Gastroesophageal sphincter (tissue), 4 donors: ENCODE data around the gene ZNHIT2. TPM values are rescaled to one million over a fixed set of nuclear protein-coding genes. Genes with fewer than 3 reads are reported as not detected.

Experiments used
- ATAC-seq: fragments of 150-250 bp; one replicate; pipeline ENCODE4 v1.9.1; 2016; ENCODE audit warnings: mild to moderate bottlenecking, moderate library complexity
- H3K27ac ChIP-seq, 4 donors: fragments of 200-600 bp; sonication (generic) in 3 of 4; 1 replicate in 3 of 4; 2 replicates in 1 of 4; pipeline ENCODE4 v1.5.1; 2016 to 2019
- H3K27me3 ChIP-seq: fragments of 200-600 bp; sonication (generic); one replicate; pipeline ENCODE4 v1.5.1; 2019
- H3K36me3 ChIP-seq, 2 donors: fragments of 200-600 bp; sonication (generic); one replicate each; pipeline ENCODE4 v1.5.1; 2019; ENCODE audit warnings: control low read depth in 1 of 2
- H3K4me1 ChIP-seq, 3 donors: fragments of 200-600 bp; sonication (generic); 1 replicate in 2 of 3; 2 replicates in 1 of 3; pipeline ENCODE4 v1.5.1; 2016 to 2019; ENCODE audit warnings: control low read depth in 2 of 3
- H3K4me3 ChIP-seq, 2 donors: fragments of 200-600 bp; sonication (generic); one replicate each; pipeline ENCODE4 v1.5.1; 2019; ENCODE audit warnings: mild to moderate bottlenecking in 1 of 2, moderate library complexity in 1 of 2
- H3K9me3 ChIP-seq, 3 donors: fragments of 200-600 bp; sonication (generic); one replicate each; pipeline ENCODE4 v1.5.1; 2017 to 2019; ENCODE audit warnings: control low read depth in 2 of 3
- CTCF ChIP-seq, 4 experiments: fragments of 200-600 bp in 2 of 4; fragments of 450-650 bp in 2 of 4; sonication (generic) in 1 of 4; IDR thresholded peaks; one replicate each; pipeline ENCODE4 v1.5.1; 2017 to 2019; ENCODE audit warnings: antibody characterized with exemption in 4 of 4, mild to moderate bottlenecking in 2 of 4, moderate library complexity in 2 of 4
- EP300 ChIP-seq: sonication (generic); formaldehyde crosslinking; IDR thresholded peaks from one replicate; pipeline ENCODE4 v1.6.1; 2017; ENCODE audit warnings: antibody characterized with exemption, mild to moderate bottlenecking
- POLR2A ChIP-seq, 2 donors: fragments of 450-650 bp; IDR thresholded peaks; one replicate each; pipeline ENCODE4 v1.6.1; 2017; ENCODE audit warnings: antibody characterized with exemption in 2 of 2, mild to moderate bottlenecking in 2 of 2, moderate library complexity in 1 of 2
- POLR2AphosphoS5 ChIP-seq: sonication (generic); formaldehyde crosslinking; IDR thresholded peaks from one replicate; pipeline ENCODE4 v1.6.1; 2017; ENCODE audit warnings: antibody characterized with exemption
- WGBS, 2 donors: methylation state at CpG; one replicate each; pipeline ENCODE4 v1.1.5; 2018; ENCODE audit warnings: low coverage in 1 of 2; 5-methylcytosine and 5-hydroxymethylcytosine counted together
- small RNA-seq, 4 donors: library from RNA; depleted of rRNA; stranded (forward); fragments of <200 nt; gene quantifications; one replicate each; pipeline ENCODE3, GENCODE V24; 2016
- total RNA-seq, 4 donors: library from RNA; depleted of rRNA; stranded (reverse); fragments of >200 nt; gene quantifications; one replicate each; pipeline ENCODE4 v1.1.0, GENCODE V29; 2016

The ZNHIT2 gene
- total RNA-seq, 4 donors from 2014 or later, result 13.6 to 19.1 (median 15.4) TPM

GRCh38 chr11:65069217-65069616, 48.3 kb downstream of the ZNHIT2 start:
- 54 to 69% methylated on average over 4 to 9 of the region's 9 CpGs for WGBS, 2 donors
- H3K27me3 ChIP-seq, result no peaks in the 10 kb centered on the region
- no peak for ATAC-seq
- no peaks in the 10 kb centered on the region for H3K9me3 ChIP-seq
- no peak overlapping the region for H3K27ac ChIP-seq
- no peaks in the 10 kb centered on the region for H3K36me3 ChIP-seq
- no peak overlapping the region for H3K4me3 ChIP-seq
- H3K4me1 ChIP-seq, result no peaks in the 10 kb centered on the region
- TF ChIP-seq POLR2A (IDR thresholded peaks at IDR 0.05), result no peak
- no peak for TF ChIP-seq EP300
- TF ChIP-seq CTCF (IDR thresholded peaks at IDR 0.05), result no peak
- no peak for TF ChIP-seq POLR2AphosphoS5

GRCh38 chr11:65067446-65067845, 50.1 kb downstream of the ZNHIT2 start:
- no peak overlapping the region for H3K4me3 ChIP-seq
- no peaks in the 10 kb centered on the region for H3K4me1 ChIP-seq
- H3K27ac ChIP-seq, result no peak overlapping the region
- TF ChIP-seq EP300, result no peak
- no peak for TF ChIP-seq POLR2A (IDR thresholded peaks at IDR 0.05)
- no peak for TF ChIP-seq CTCF (IDR thresholded peaks at IDR 0.05)
- TF ChIP-seq POLR2AphosphoS5, result no peak
- no peaks in the 10 kb centered on the region for H3K36me3 ChIP-seq
- no peaks in the 10 kb centered on the region for H3K27me3 ChIP-seq
- H3K9me3 ChIP-seq, result no peaks in the 10 kb centered on the region
- 60% methylated on average over 3 of the region's 10 CpGs; no CpG with 5 or more reads in 1 of the 2 donors for WGBS, 2 donors
- ATAC-seq, result no peak

- no peak for TF ChIP-seq CTCF (IDR thresholded peaks at IDR 0.05)
- no peak for TF ChIP-seq POLR2A (IDR thresholded peaks at IDR 0.05)
- no peak for TF ChIP-seq EP300
- no peaks in the 10 kb centered on the region for H3K27me3 ChIP-seq
- no peaks in the 10 kb centered on the region for H3K36me3 ChIP-seq
- ATAC-seq, result no peak
- WGBS, 2 donors, result 17% methylated on average over 1 of the region's 4 CpGs; no CpG with 5 or more reads in 1 of the 2 donors
- no peak overlapping the region for H3K4me3 ChIP-seq
- H3K4me1 ChIP-seq, result no peaks in the 10 kb centered on the region
- no peaks in the 10 kb centered on the region for H3K9me3 ChIP-seq
- no peak overlapping the region for H3K27ac ChIP-seq
Measured at GRCh38 chr11:65066805-65067291, 50.7 kb downstream of the ZNHIT2 start.

Small RNA genes within 50 kb of the gene (small RNA-seq; reads per million reads assigned to genes)
- gene HIGD1AP10 (0 reads per million in 4 donors), gene PDCL2P2 (0 reads per million in 4 donors), gene RNU2-23P (0 to 0.09 (median 0) reads per million in 4 donors)

Other genes starting within 250 kb of the ZNHIT2 start
- 100 to 1,000 TPM in 2 of 4 donors, 10 to 100 TPM in 2; 92.1 to 188 (median 101) TPM for gene EHD1, start 239.1 kb downstream of the ZNHIT2 start, total RNA-seq
- gene ATG2A, start 200.5 kb downstream of the ZNHIT2 start, total RNA-seq, result 10 to 100 TPM; 18.8 to 27.2 (median 26.3) TPM
- 10 to 100 TPM; 20.3 to 41.2 (median 27.0) TPM for gene PPP2R5B, start 193.0 kb downstream of the ZNHIT2 start, total RNA-seq
- gene GPHA2, start 181.8 kb downstream of the ZNHIT2 start, total RNA-seq, result not detected
- gene MAJIN, start 145.6 kb downstream of the ZNHIT2 start, total RNA-seq, result not detected
- gene BATF2, start 120.7 kb downstream of the ZNHIT2 start, total RNA-seq, result 1 to 10 TPM; 1.5 to 3.4 (median 1.6) TPM
- gene ARL2, start 103.5 kb downstream of the ZNHIT2 start, total RNA-seq, result 100 to 1,000 TPM; 158 to 220 (median 179) TPM
- gene SNX15, start 90.3 kb downstream of the ZNHIT2 start, total RNA-seq, result 10 to 100 TPM; 23.6 to 42.5 (median 30.1) TPM
- 10 to 100 TPM in 3 of 4 donors, 1 to 10 TPM in 1; 4.7 to 13.6 (median 12.7) TPM for gene SAC3D1, start 76.5 kb downstream of the ZNHIT2 start, total RNA-seq
- gene NAALADL1, start 59.1 kb downstream of the ZNHIT2 start, total RNA-seq, result 10 to 100 TPM; 21.8 to 38.5 (median 29.0) TPM
- 1 to 10 TPM in 2 of 4 donors, under 1 TPM in 2; 0.78 to 1.7 (median 0.99) TPM for gene CDCA5, start 33.7 kb downstream of the ZNHIT2 start, total RNA-seq
- 10 to 100 TPM; 26.3 to 43.9 (median 33.3) TPM for gene ZFPL1, start 33.5 kb downstream of the ZNHIT2 start, total RNA-seq
- gene VPS51, start 21.5 kb downstream of the ZNHIT2 start, total RNA-seq, result 100 to 1,000 TPM; 374 to 526 (median 407) TPM
- 10 to 100 TPM in 3 of 4 donors, 1 to 10 TPM in 1; 7.1 to 25.2 (median 18.3) TPM for gene TM7SF2, start 5.8 kb downstream of the ZNHIT2 start, total RNA-seq
- 100 to 1,000 TPM; 464 to 971 (median 566) TPM for gene FAU, start 4.4 kb upstream of the ZNHIT2 start, total RNA-seq
- gene MRPL49, start 4.6 kb upstream of the ZNHIT2 start, total RNA-seq, result 100 to 1,000 TPM in 1 of 4 donors, 10 to 100 TPM in 3; 83.9 to 114 (median 94.1) TPM
- gene SYVN1, start 16.8 kb upstream of the ZNHIT2 start, total RNA-seq, result 10 to 100 TPM; 19.0 to 38.7 (median 26.0) TPM
- not detected for gene SPDYC, start 52.5 kb upstream of the ZNHIT2 start, total RNA-seq
- 100 to 1,000 TPM; 100 to 196 (median 156) TPM for gene CAPN1, start 64.2 kb upstream of the ZNHIT2 start, total RNA-seq
- gene POLA2, start 144.3 kb upstream of the ZNHIT2 start, total RNA-seq, result 10 to 100 TPM in 2 of 4 donors, 1 to 10 TPM in 2; 7.7 to 18.5 (median 13.2) TPM
- 10 to 100 TPM; 26.3 to 63.4 (median 42.8) TPM for gene CDC42EP2, start 197.2 kb upstream of the ZNHIT2 start, total RNA-seq
- gene DPF2, start 216.2 kb upstream of the ZNHIT2 start, total RNA-seq, result 10 to 100 TPM; 42.5 to 72.7 (median 62.1) TPM
- under 1 TPM in 2 of 4 donors, not detected in 2; 0.27 to 0.67 TPM for gene TIGD3, start 237.1 kb upstream of the ZNHIT2 start, total RNA-seq